ENCODE data around the gene HLA-DQB2. TPM values are rescaled to one million over a fixed set of nuclear protein-coding genes. Genes with fewer than 3 reads are reported as not detected.
"Not testable (repeated sequence)": the region's sequence is repeated elsewhere in the genome, so short reads cannot be mapped to it uniquely, and the experiment has no call there.

Gene HLA-DQB2
- total RNA-seq, 1 donor from 2014 or later, result not detected

DNA sequence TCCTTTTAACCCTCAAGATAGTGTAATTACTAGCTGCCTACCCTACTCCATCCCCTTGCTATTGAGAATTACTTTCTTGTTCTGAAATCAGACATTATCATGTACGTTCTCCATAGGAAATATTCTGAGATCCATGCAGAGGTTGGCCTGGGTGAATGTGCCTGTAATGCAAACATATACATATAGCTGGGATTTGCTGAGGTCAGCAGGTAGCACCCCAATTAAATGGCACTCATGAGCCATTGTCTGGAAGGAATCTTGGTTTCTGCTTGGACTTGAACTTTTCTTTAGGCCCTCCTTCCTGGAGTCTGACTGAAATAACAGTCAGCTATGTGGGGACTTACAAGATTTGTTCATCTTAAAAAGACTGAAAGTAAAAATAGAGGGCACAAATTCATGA is 3.7 kb downstream of the HLA-DQB2 start:
- H3K4me1 ChIP-seq (ENCODE audit: control insufficient read depth in 3 of 3, insufficient read depth in 3 of 3, low read length in 3 of 3), result no peaks in the 10 kb centered on the region
- H3K27me3 ChIP-seq (ENCODE audit: control insufficient read depth in 3 of 3, insufficient read depth in 3 of 3, low read length in 3 of 3), result peaks cover 11 to 36% (median 35%) of the 10 kb centered on the region in 3 donors
- no peak overlapping the region for H3K4me3 ChIP-seq (ENCODE audit: low read length in 3 of 3)
- no peaks in the 10 kb centered on the region for H3K9me3 ChIP-seq (ENCODE audit: control insufficient read depth in 3 of 3, low read length in 3 of 3)
- H3K36me3 ChIP-seq (ENCODE audit: control insufficient read depth in 3 of 3, insufficient read depth in 3 of 3, low read length in 3 of 3), result no peaks in the 10 kb centered on the region
- no peak overlapping the region for H3K9ac ChIP-seq (ENCODE audit: low read depth in 1 of 3, low read length in 3 of 3)
- H3K27ac ChIP-seq (ENCODE audit: low read depth, low read length), result no peak overlapping the region

DNA sequence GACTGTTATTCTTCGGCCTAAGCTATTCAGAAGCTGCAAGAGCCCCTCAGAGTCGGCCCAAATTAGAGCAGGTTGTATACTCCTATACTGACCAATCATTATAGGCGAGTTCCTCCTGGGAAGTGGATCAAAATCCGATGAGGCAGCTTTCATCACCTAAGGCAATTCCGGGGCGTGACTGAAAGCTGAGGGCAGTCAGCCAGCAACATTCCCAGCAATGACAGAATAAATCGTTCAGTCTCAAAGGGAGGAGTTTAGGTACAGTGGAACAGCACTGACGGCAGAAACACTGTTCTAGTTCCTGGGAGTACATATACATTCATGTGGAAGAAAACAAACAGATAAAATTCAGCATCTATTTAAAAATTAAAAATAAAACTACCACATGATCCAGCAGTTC is 10.8 kb downstream of the HLA-DQB2 start:
- Histone ChIP-seq H3K36me3 (ENCODE audit: control insufficient read depth in 3 of 3, insufficient read depth in 3 of 3, low read length in 3 of 3) (no peaks in the 10 kb centered on the region), H3K4me3 (ENCODE audit: low read length in 3 of 3) (no peak overlapping the region), H3K9me3 (ENCODE audit: control insufficient read depth in 3 of 3, low read length in 3 of 3) (no peaks in the 10 kb centered on the region), H3K27me3 (ENCODE audit: control insufficient read depth in 3 of 3, insufficient read depth in 3 of 3, low read length in 3 of 3) (peaks cover 6 to 27% (median 6%) of the 10 kb centered on the region in 3 donors), H3K9ac (ENCODE audit: low read depth in 1 of 3, low read length in 3 of 3) (no peak overlapping the region), H3K4me1 (ENCODE audit: control insufficient read depth in 3 of 3, insufficient read depth in 3 of 3, low read length in 3 of 3) (no peaks in the 10 kb centered on the region), H3K27ac (ENCODE audit: low read depth, low read length) (no peak overlapping the region)

DNA sequence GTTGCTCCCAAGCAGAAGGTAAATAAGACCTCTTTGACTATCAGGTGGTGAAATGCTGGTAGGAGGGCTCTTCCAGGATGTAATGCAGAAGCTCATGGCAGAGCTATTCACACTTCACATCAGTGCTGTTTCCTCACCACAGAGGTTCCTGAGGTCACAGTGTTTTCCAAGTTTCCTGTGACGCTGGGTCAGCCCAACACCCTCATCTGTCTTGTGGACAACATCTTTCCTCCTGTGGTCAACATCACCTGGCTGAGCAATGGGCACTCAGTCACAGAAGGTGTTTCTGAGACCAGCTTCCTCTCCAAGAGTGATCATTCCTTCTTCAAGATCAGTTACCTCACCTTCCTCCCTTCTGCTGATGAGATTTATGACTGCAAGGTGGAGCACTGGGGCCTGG is 17.7 kb downstream of the HLA-DQB2 start:
- peaks cover 2 to 18% (median 4%) of the 10 kb centered on the region in 3 donors for H3K27me3 ChIP-seq (ENCODE audit: control insufficient read depth in 3 of 3, insufficient read depth in 3 of 3, low read length in 3 of 3)
- not testable (repeated sequence) for H3K4me1 ChIP-seq (ENCODE audit: control insufficient read depth in 3 of 3, insufficient read depth in 3 of 3, low read length in 3 of 3); H3K9me3 ChIP-seq (ENCODE audit: control insufficient read depth in 3 of 3, low read length in 3 of 3); H3K36me3 ChIP-seq (ENCODE audit: control insufficient read depth in 3 of 3, insufficient read depth in 3 of 3, low read length in 3 of 3); H3K27ac ChIP-seq (ENCODE audit: low read depth, low read length); H3K9ac ChIP-seq (ENCODE audit: low read depth in 1 of 3, low read length in 3 of 3); H3K4me3 ChIP-seq (ENCODE audit: low read length in 3 of 3)

DNA sequence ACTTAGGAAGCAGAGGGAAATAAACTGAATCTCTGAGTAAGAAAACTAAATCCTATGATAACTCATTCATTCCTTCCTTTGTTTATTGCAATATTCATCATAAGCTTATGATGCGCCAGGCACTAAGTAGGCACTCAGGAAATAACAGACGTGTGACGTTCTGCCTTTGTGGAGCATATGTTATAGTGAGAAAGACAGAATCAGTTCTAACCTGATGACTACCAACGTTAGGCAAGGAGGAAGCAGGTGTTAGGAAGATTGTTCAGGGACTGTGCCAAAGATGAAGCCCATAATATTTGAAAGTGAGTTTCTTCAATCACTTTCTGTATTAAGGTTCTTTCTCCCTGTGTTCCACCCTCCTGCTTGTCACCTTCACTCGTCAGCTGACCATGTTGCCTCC is 18.6 kb downstream of the HLA-DQB2 start:
- Histone ChIP-seq H3K9ac (ENCODE audit: low read depth in 1 of 3, low read length in 3 of 3) (no peak overlapping the region), H3K27ac (ENCODE audit: low read depth, low read length) (no peak overlapping the region), H3K36me3 (ENCODE audit: control insufficient read depth in 3 of 3, insufficient read depth in 3 of 3, low read length in 3 of 3) (no peaks in the 10 kb centered on the region), H3K9me3 (ENCODE audit: control insufficient read depth in 3 of 3, low read length in 3 of 3) (no peaks in the 10 kb centered on the region), H3K4me3 (ENCODE audit: low read length in 3 of 3) (no peak overlapping the region), H3K4me1 (ENCODE audit: control insufficient read depth in 3 of 3, insufficient read depth in 3 of 3, low read length in 3 of 3) (no peaks in the 10 kb centered on the region), H3K27me3 (ENCODE audit: control insufficient read depth in 3 of 3, insufficient read depth in 3 of 3, low read length in 3 of 3) (peaks cover 2 to 17% (median 4%) of the 10 kb centered on the region in 3 donors)

DNA sequence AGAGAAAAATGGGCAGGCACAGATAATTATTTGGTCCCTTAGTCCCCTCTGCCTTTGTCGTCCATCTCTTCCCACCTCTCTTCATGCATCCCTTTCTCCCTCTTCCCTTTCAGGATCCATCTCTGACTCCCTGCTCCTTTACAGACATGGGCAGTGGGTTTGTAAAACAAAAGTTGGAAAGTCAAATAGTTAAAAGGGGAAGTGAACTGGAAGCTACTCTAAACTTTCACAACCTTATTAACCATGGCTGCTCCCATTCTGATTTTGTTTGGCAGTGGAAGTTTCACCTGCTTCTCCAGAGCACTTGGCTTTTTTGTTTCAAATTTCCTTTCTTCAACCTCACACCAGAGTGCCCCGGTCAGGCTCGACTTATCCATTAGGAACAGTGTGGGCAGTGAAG is 21.0 kb downstream of the HLA-DQB2 start:
- Histone ChIP-seq H3K9ac (ENCODE audit: low read depth in 1 of 3, low read length in 3 of 3) (no peak overlapping the region), H3K27me3 (ENCODE audit: control insufficient read depth in 3 of 3, insufficient read depth in 3 of 3, low read length in 3 of 3) (peaks cover 0 to 12% (median 4%) of the 10 kb centered on the region in 3 donors), H3K9me3 (ENCODE audit: control insufficient read depth in 3 of 3, low read length in 3 of 3) (no peaks in the 10 kb centered on the region), H3K4me1 (ENCODE audit: control insufficient read depth in 3 of 3, insufficient read depth in 3 of 3, low read length in 3 of 3) (no peaks in the 10 kb centered on the region), H3K4me3 (ENCODE audit: low read length in 3 of 3) (no peak overlapping the region), H3K27ac (ENCODE audit: low read depth, low read length) (no peak overlapping the region), H3K36me3 (ENCODE audit: control insufficient read depth in 3 of 3, insufficient read depth in 3 of 3, low read length in 3 of 3) (no peaks in the 10 kb centered on the region)

DNA sequence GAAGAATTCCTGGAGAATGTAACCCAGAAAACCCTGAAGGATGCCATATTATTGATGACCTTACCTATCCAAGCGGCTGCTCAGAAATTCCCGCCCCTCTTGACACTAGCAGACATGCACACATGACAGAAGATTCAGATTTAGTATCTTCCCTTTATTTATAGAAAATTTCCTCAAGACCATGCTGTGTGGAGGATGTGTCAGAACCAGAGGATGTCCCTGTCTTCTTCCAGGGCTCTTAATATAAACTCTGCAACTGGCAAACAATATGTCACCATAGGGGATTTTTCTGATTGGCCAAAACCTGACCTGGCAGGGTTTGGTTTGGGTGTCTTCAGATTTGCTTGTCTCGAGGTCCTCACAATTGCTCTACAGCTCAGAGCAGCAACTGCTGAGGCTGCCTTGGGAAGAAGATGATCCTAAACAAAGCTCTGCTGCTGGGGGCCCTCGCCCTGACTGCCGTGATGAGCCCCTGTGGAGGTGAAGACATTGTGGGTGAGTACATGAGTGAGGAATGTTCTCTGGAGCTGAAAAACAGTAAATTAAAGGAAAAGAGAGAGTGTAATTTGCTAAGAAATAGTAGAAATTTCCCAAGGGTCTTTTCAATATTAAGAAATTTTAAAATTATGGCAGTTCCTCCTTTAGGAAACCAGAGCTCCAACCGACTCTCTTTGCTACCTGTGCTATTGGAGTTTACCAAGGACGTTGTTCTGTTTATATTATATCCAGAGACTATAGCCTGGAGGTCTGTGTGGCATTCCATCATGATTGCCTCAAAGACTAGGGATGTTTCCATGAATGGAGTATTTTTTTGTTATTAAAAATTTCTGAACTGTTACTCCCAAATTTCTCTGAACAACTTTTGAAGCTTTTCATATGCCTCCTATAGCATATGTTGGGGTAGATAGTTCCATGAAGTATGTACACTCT is 22.0 kb downstream of the HLA-DQB2 start, which contains the start of gene HLA-DQA2:
Gene HLA-DQA2, plus strand, starts transcription at position 361 of the 930 bp plus-strand sequence. Its CDS starts 53 bp downstream, at position 414.
- no peak within 1 kb of the TSS for H3K27ac ChIP-seq (ENCODE audit: low read depth, low read length)
- no peak within 1 kb of the TSS for H3K4me3 ChIP-seq (ENCODE audit: low read length in 3 of 3)
- H3K36me3 ChIP-seq (ENCODE audit: control insufficient read depth in 3 of 3, insufficient read depth in 3 of 3, low read length in 3 of 3), result no peaks in the 10 kb centered on the region
- no peaks in the 10 kb centered on the region for H3K9me3 ChIP-seq (ENCODE audit: control insufficient read depth in 3 of 3, low read length in 3 of 3)
- no peaks in the 10 kb centered on the region for H3K4me1 ChIP-seq (ENCODE audit: control insufficient read depth in 3 of 3, insufficient read depth in 3 of 3, low read length in 3 of 3)
- H3K27me3 ChIP-seq (ENCODE audit: control insufficient read depth in 3 of 3, insufficient read depth in 3 of 3, low read length in 3 of 3), result peaks cover 0 to 12% (median 4%) of the 10 kb centered on the region in 3 donors
- no peak within 1 kb of the TSS for H3K9ac ChIP-seq (ENCODE audit: low read depth in 1 of 3, low read length in 3 of 3)

DNA sequence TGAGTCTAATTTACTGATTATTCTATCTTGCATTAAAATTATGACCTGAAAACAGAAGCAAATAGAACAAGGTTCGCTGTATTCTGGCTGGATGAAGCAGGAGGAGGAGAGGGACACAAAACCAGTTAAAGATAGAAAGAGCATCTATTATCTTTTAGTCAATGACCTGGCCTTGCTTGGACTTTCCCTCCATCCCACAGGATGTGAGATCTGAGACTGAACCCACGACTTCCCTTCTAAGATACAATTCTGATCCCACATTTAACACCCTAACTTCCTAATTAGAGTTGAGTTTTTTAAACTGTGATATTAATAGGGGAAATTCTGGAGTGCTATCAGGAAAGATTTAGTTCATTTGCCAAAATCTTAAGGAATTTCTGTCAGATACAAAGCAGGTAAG is 25.2 kb downstream of the HLA-DQB2 start:
- H3K9me3 ChIP-seq (ENCODE audit: control insufficient read depth in 3 of 3, low read length in 3 of 3), result no peaks in the 10 kb centered on the region
- H3K4me1 ChIP-seq (ENCODE audit: control insufficient read depth in 3 of 3, insufficient read depth in 3 of 3, low read length in 3 of 3), result no peaks in the 10 kb centered on the region
- no peak overlapping the region for H3K27ac ChIP-seq (ENCODE audit: low read depth, low read length)
- H3K27me3 ChIP-seq (ENCODE audit: control insufficient read depth in 3 of 3, insufficient read depth in 3 of 3, low read length in 3 of 3), result peaks cover 0 to 7% (median 0%) of the 10 kb centered on the region in 3 donors
- no peak overlapping the region for H3K4me3 ChIP-seq (ENCODE audit: low read length in 3 of 3)
- no peak overlapping the region for H3K9ac ChIP-seq (ENCODE audit: low read depth in 1 of 3, low read length in 3 of 3)
- H3K36me3 ChIP-seq (ENCODE audit: control insufficient read depth in 3 of 3, insufficient read depth in 3 of 3, low read length in 3 of 3), result no peaks in the 10 kb centered on the region

DNA sequence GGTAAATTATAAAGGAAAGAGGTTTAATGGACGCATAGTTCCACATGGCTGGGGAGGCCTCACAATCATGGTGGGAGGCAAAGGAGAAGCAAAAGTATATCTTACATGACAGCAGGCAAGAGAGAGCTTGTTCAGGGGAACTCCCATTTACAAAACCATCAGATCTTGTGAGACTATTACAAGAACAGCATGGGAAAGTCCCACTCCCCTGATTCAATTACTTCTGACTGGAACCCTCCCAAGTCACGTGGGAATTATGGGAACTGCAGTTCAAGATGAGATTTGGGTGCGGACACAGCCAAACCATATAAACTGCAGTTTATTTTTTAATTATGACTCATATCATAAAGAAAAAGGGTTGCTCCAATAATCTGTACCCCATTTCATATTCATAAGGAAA is 44.5 kb downstream of the HLA-DQB2 start:
- Histone ChIP-seq H3K4me1 (ENCODE audit: control insufficient read depth in 3 of 3, insufficient read depth in 3 of 3, low read length in 3 of 3) (no peaks in the 10 kb centered on the region), H3K27ac (ENCODE audit: low read depth, low read length) (no peak overlapping the region), H3K9ac (ENCODE audit: low read depth in 1 of 3, low read length in 3 of 3) (no peak overlapping the region), H3K9me3 (ENCODE audit: control insufficient read depth in 3 of 3, low read length in 3 of 3) (no peaks in the 10 kb centered on the region), H3K36me3 (ENCODE audit: control insufficient read depth in 3 of 3, insufficient read depth in 3 of 3, low read length in 3 of 3) (no peaks in the 10 kb centered on the region), H3K27me3 (ENCODE audit: control insufficient read depth in 3 of 3, insufficient read depth in 3 of 3, low read length in 3 of 3) (peaks cover 0 to 8% (median 0%) of the 10 kb centered on the region in 3 donors), H3K4me3 (ENCODE audit: low read length in 3 of 3) (no peak overlapping the region)

DNA sequence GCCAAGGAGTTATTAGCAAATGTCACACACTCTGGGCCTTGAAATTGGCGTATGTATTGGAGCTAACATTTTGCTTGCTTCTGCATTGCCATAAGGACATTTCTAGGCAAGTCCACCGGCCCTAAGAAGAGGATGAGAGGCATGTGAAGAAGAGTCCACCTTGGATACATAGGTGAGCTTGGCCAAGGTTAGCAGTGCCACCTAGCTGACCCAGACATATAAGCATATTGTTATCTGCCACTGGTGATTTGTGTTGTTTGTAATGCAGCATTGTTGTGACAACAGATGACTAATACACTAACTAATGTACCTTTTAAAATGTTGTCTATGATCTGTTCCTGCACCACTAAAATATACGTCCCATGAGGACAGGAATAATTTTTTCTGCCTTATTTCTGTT is 46.9 kb downstream of the HLA-DQB2 start:
- no peak overlapping the region for H3K27ac ChIP-seq (ENCODE audit: low read depth, low read length)
- H3K4me1 ChIP-seq (ENCODE audit: control insufficient read depth in 3 of 3, insufficient read depth in 3 of 3, low read length in 3 of 3), result no peaks in the 10 kb centered on the region
- H3K4me3 ChIP-seq (ENCODE audit: low read length in 3 of 3), result no peak overlapping the region
- H3K36me3 ChIP-seq (ENCODE audit: control insufficient read depth in 3 of 3, insufficient read depth in 3 of 3, low read length in 3 of 3), result no peaks in the 10 kb centered on the region
- no peak overlapping the region for H3K9ac ChIP-seq (ENCODE audit: low read depth in 1 of 3, low read length in 3 of 3)
- no peaks in the 10 kb centered on the region for H3K9me3 ChIP-seq (ENCODE audit: control insufficient read depth in 3 of 3, low read length in 3 of 3)
- peaks cover 0 to 6% (median 0%) of the 10 kb centered on the region in 3 donors for H3K27me3 ChIP-seq (ENCODE audit: control insufficient read depth in 3 of 3, insufficient read depth in 3 of 3, low read length in 3 of 3)

DNA sequence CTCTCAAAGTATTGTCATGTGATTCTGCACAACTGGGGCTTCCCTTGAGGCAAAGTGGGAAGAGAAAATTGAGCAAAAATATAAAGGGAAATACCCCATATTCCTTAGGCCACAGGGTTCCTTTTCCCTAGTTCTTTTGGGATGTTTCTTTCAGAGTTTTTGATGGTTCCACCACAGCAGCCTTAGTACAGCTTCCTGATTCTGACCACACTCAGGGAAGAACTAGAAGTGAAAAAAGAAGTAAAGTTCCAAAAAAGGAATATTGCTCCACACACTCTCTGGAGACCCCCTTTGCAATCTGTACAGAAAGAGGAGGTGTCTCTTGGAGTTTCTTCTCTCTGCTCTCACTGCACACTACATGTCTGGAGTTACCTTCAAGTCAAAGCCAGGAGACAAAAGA is 50.1 kb downstream of the HLA-DQB2 start:
- Histone ChIP-seq H3K9ac (ENCODE audit: low read depth in 1 of 3, low read length in 3 of 3) (no peak overlapping the region), H3K9me3 (ENCODE audit: control insufficient read depth in 3 of 3, low read length in 3 of 3) (no peaks in the 10 kb centered on the region), H3K36me3 (ENCODE audit: control insufficient read depth in 3 of 3, insufficient read depth in 3 of 3, low read length in 3 of 3) (no peaks in the 10 kb centered on the region), H3K4me3 (ENCODE audit: low read length in 3 of 3) (no peak overlapping the region), H3K27ac (ENCODE audit: low read depth, low read length) (no peak overlapping the region), H3K4me1 (ENCODE audit: control insufficient read depth in 3 of 3, insufficient read depth in 3 of 3, low read length in 3 of 3) (no peaks in the 10 kb centered on the region), H3K27me3 (ENCODE audit: control insufficient read depth in 3 of 3, insufficient read depth in 3 of 3, low read length in 3 of 3) (peaks cover 0 to 6% (median 0%) of the 10 kb centered on the region in 3 donors)

Data from skeletal muscle tissue (tissue), 4 donors.